ENCODE results near the gene C16orf92.

DNA sequence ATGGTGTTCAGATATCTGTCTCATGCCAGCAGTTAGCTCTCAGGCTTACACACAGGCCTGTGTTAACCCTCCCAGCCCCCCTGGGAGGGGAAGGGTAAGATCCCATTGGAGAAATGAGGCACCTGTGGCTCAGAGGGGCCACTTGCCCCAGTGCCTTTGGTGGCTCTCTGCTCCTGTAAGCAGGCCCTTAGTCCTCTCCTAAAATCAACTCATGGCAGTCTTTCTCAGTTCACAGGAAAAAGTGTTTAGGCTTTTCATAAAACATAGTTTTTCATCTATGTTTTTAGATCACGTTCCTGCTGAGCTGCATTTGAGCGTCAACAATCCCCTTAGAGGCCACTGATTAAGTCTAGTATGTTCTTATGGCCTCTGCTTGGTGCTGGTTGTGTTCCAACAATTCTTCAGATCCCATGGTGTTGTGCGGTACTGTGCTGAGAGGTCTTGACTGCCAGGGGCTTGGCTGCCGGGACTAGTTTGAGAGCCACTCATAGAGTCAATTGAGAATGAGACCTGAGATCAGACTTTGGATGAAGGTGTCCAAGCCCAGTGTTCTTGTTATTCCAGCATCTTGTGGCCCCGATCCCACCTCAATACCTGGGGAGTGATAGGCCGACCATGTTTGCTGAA lies 38.7 kb upstream of the C16orf92 start:
- TF ChIP-seq POLR2A (IDR thresholded peaks at IDR 0.05), result no peak
- TF ChIP-seq CTCF (IDR thresholded peaks at IDR 0.05), result no peak
